Glutamatergic neuron (in vitro differentiated cells): ENCODE measurements around the gene PTPRQ. TPM values are rescaled to one million over a fixed set of nuclear protein-coding genes. Genes with fewer than 3 reads are reported as not detected.

Experiments used
- DNase-seq: peaks from one replicate; pipeline ENCODE4 v3.0.0; 2022
- H3K27ac Mint-ChIP-seq: one replicate; pipeline ENCODE4 v1.8.0; 2020; ENCODE audit warnings: mild to moderate bottlenecking, mixed read lengths, inconsistent platforms; ENCODE audit not compliant: unreplicated experiment
- H3K27me3 Mint-ChIP-seq: one replicate; pipeline ENCODE4 v1.8.0; 2020; ENCODE audit warnings: mild to moderate bottlenecking, moderate library complexity, mixed read lengths, inconsistent platforms; ENCODE audit not compliant: unreplicated experiment
- H3K36me3 Mint-ChIP-seq: one replicate; pipeline ENCODE4 v1.8.0; 2020; ENCODE audit warnings: mild to moderate bottlenecking, mixed read lengths, inconsistent platforms; ENCODE audit not compliant: unreplicated experiment
- H3K4me1 Mint-ChIP-seq: one replicate; pipeline ENCODE4 v1.8.0; 2020; ENCODE audit warnings: mild to moderate bottlenecking, low read depth, mixed read lengths, inconsistent platforms; ENCODE audit not compliant: unreplicated experiment
- H3K4me3 Mint-ChIP-seq: one replicate; pipeline ENCODE4 v1.8.0; 2020; ENCODE audit warnings: mild to moderate bottlenecking, mixed read lengths, inconsistent platforms; ENCODE audit not compliant: unreplicated experiment
- H3K9me3 Mint-ChIP-seq: one replicate; pipeline ENCODE4 v1.8.0; 2020; ENCODE audit warnings: mild to moderate bottlenecking, moderate library complexity, mixed read lengths, inconsistent platforms; ENCODE audit not compliant: unreplicated experiment
- total RNA-seq: library from RNA; stranded (reverse); fragmentation: NEBNext Ultra II Directional; extraction: Animal tissue kit (Norgen Biotek cat#: 25700); gene quantifications from one replicate; pipeline ENCODE4 v1.2.1, GENCODE V29; 2021; ENCODE audit not compliant: unreplicated experiment
- TF ChIP-seq, protein P1 (sequence below): fragments of 200-600 bp; sonication (generic); IDR thresholded peaks from one replicate; pipeline ENCODE4 v1.5.0; 2021; ENCODE audit not compliant: partially characterized antibody, unreplicated experiment

PTPRQ gene
- total RNA-seq, 1 donor from 2014 or later = not detected

DNA sequence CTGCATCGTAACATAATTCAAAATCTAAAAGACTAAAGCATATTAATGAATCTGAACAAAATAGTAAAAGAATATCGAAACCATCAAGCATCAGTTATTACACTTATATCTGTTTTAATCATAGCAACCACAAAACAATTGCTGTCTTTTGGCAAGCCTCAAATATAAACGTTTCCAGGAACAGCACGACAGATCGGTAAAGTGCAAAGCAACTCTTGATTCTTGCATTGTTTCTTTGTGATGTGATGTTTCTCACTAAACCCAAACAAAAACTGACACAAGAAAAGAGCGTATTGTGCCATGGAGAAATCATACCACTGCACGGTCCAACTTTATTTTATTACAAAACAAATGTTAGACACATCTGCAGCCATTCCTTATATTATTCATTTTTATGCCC, 254.2 kb downstream of the PTPRQ start:
- TF ChIP-seq, protein P1, sequence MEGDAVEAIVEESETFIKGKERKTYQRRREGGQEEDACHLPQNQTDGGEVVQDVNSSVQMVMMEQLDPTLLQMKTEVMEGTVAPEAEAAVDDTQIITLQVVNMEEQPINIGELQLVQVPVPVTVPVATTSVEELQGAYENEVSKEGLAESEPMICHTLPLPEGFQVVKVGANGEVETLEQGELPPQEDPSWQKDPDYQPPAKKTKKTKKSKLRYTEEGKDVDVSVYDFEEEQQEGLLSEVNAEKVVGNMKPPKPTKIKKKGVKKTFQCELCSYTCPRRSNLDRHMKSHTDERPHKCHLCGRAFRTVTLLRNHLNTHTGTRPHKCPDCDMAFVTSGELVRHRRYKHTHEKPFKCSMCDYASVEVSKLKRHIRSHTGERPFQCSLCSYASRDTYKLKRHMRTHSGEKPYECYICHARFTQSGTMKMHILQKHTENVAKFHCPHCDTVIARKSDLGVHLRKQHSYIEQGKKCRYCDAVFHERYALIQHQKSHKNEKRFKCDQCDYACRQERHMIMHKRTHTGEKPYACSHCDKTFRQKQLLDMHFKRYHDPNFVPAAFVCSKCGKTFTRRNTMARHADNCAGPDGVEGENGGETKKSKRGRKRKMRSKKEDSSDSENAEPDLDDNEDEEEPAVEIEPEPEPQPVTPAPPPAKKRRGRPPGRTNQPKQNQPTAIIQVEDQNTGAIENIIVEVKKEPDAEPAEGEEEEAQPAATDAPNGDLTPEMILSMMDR = no peak
- Mint-ChIP-seq H3K27me3 (no peaks in the 10 kb centered on the region), H3K9me3 (no peaks in the 10 kb centered on the region), H3K4me1 (no peaks in the 10 kb centered on the region), H3K36me3 (no peaks in the 10 kb centered on the region), H3K27ac (no peak overlapping the region), H3K4me3 (no peak overlapping the region)
- DNase-seq = no peak

GRCh38 chr12:80698847-80699542, 255.0 kb downstream of the PTPRQ start:
- Mint-ChIP-seq H3K4me3 (no peak overlapping the region), H3K27ac (no peak overlapping the region), H3K4me1 (no peaks in the 10 kb centered on the region), H3K27me3 (no peaks in the 10 kb centered on the region), H3K9me3 (no peaks in the 10 kb centered on the region), H3K36me3 (no peaks in the 10 kb centered on the region)
- no peak for DNase-seq
- TF ChIP-seq, protein P1 = no peak

DNA sequence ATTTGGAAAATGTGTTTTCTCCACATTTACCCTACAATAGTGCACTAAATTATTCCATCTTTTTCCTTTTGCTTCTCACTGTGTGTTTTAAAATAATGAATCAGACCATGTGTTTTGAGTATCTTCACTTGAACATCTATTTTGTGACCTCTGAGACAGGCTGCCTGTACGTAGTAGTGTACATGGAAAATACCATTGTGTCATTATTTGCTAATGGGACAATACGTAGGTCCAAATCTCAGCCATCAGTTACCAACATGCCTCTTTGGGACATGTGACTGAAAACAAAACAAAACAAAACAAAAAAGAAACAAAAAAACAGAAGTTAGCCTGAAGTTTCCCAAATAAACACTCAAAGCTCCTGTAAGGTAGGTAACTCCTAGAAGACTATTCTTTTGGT, 256.3 kb downstream of the PTPRQ start:
- Mint-ChIP-seq H3K4me3 (no peak overlapping the region), H3K36me3 (no peaks in the 10 kb centered on the region), H3K27me3 (no peaks in the 10 kb centered on the region), H3K9me3 (no peaks in the 10 kb centered on the region), H3K4me1 (no peaks in the 10 kb centered on the region), H3K27ac (no peak overlapping the region)
- DNase-seq = no peak
- TF ChIP-seq, protein P1 = no peak

GRCh38 chr12:80701388-80701787, 257.4 kb downstream of the PTPRQ start:
- no peak overlapping the region for H3K27ac Mint-ChIP-seq
- H3K27me3 Mint-ChIP-seq = no peaks in the 10 kb centered on the region
- H3K4me3 Mint-ChIP-seq = no peak overlapping the region
- no peaks in the 10 kb centered on the region for H3K9me3 Mint-ChIP-seq
- no peaks in the 10 kb centered on the region for H3K36me3 Mint-ChIP-seq
- H3K4me1 Mint-ChIP-seq = no peaks in the 10 kb centered on the region
- TF ChIP-seq, protein P1 = no peak
- no peak for DNase-seq

GRCh38 chr12:80702889-80703805, 259.1 kb downstream of the PTPRQ start:
- no peak for DNase-seq
- no peaks in the 10 kb centered on the region for H3K36me3 Mint-ChIP-seq
- H3K9me3 Mint-ChIP-seq = no peaks in the 10 kb centered on the region
- no peak overlapping the region for H3K27ac Mint-ChIP-seq
- no peaks in the 10 kb centered on the region for H3K4me1 Mint-ChIP-seq
- TF ChIP-seq, protein P1 = no peak
- H3K27me3 Mint-ChIP-seq = no peaks in the 10 kb centered on the region
- H3K4me3 Mint-ChIP-seq = no peak overlapping the region
